ENCODE data around the gene CREBBP.

The CREBBP gene

GRCh38 chr16:3744018-3744417, 136.5 kb downstream of the CREBBP start:
- no peak overlapping the region for H3K27ac ChIP-seq
- peaks cover 54% of the 10 kb centered on the region for H3K36me3 ChIP-seq (replicated peaks)
- DNase-seq: no peak
- no peaks in the 10 kb centered on the region for H3K27me3 ChIP-seq (replicated peaks)
- in situ Hi-C loops (cut with HindIII; ENCODE audit: low pct_ligation_motif_present, low sequenced_read_pairs): loop anchor here (10.0 kb wide), 1 partner anchor 131 kb away; no protein-coding TSS in a partner anchor
- no peak overlapping the region for H3K4me3 ChIP-seq (ENCODE audit: low read depth, low read length)
- TF ChIP-seq CTCF (IDR thresholded peaks at IDR 0.05; ENCODE audit: low read depth, low read length, missing control alignments): no peak

DNA sequence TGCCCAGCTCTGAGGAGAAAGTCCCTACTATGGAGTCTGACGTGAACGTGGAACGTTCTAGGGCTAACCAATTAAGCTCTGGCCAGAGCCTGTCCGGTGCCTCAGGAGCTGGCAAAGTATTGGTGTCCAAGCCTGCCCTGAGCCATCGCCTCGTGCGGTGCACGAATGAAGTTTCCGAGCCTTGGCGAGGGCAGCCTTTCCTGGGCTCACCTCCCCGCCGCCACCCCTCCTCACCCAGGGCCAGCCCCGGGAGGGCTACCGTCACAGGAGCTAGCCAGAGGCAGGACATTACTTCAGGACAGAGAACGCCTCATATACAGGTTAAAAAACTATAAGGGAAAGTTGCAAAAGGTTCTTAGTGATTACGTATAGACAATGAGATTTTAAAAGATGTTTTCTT, 139.6 kb downstream of the CREBBP start:
- no peak overlapping the region for H3K4me3 ChIP-seq (ENCODE audit: low read depth, low read length)
- H3K36me3 ChIP-seq (replicated peaks): peaks cover 48% of the 10 kb centered on the region
- no peak for TF ChIP-seq CTCF (IDR thresholded peaks at IDR 0.05; ENCODE audit: low read depth, low read length, missing control alignments)
- in situ Hi-C loops (cut with HindIII; ENCODE audit: low pct_ligation_motif_present, low sequenced_read_pairs): loop anchor here (10.0 kb wide), 1 partner anchor 134 kb away; no protein-coding TSS in a partner anchor
- no peak overlapping the region for H3K27ac ChIP-seq
- no peak for DNase-seq
- no peaks in the 10 kb centered on the region for H3K27me3 ChIP-seq (replicated peaks)

DNA sequence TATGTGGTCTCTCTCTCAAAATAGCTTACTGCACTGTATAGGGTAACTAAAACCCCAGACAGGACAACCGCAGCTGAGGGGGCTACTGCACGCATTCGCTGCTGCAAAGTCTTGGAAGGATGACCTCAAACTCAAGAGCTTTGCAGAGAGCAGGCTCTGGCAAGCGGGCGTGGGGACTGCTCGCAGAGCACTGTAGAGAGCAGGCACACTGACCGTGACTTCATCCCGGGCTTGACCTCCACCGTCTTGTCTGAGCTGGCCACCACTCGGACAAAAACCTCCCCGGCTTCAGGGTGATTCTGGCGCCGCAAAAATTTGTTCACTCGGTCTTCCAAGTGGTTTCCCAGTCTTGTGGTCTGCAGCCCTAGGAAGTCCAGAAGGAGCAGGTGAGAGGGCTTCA, 140.3 kb downstream of the CREBBP start:
- Histone ChIP-seq H3K36me3 (replicated peaks) (peaks cover 52% of the 10 kb centered on the region), H3K27ac (no peak overlapping the region), H3K27me3 (replicated peaks) (no peaks in the 10 kb centered on the region), H3K4me3 (ENCODE audit: low read depth, low read length) (no peak overlapping the region)
- DNase-seq: no peak
- no peak for TF ChIP-seq CTCF (IDR thresholded peaks at IDR 0.05; ENCODE audit: low read depth, low read length, missing control alignments)
- in situ Hi-C loops (cut with HindIII; ENCODE audit: low pct_ligation_motif_present, low sequenced_read_pairs): loop anchor here (10.0 kb wide), 1 partner anchor 135 kb away; no protein-coding TSS in a partner anchor

GRCh38 chr16:3739636-3740035, 140.9 kb downstream of the CREBBP start:
- TF ChIP-seq CTCF (IDR thresholded peaks at IDR 0.05; ENCODE audit: low read depth, low read length, missing control alignments): no peak
- no peak overlapping the region for H3K27ac ChIP-seq
- peaks cover 48% of the 10 kb centered on the region for H3K36me3 ChIP-seq (replicated peaks)
- H3K4me3 ChIP-seq (ENCODE audit: low read depth, low read length): no peak overlapping the region
- no peak for DNase-seq
- in situ Hi-C loops (cut with HindIII; ENCODE audit: low pct_ligation_motif_present, low sequenced_read_pairs): loop anchor here (10.0 kb wide), 1 partner anchor 135 kb away; no protein-coding TSS in a partner anchor
- no peaks in the 10 kb centered on the region for H3K27me3 ChIP-seq (replicated peaks)

GRCh38 chr16:3738541-3738940, 142.0 kb downstream of the CREBBP start:
- no peak overlapping the region for H3K27ac ChIP-seq
- no peak for TF ChIP-seq CTCF (IDR thresholded peaks at IDR 0.05; ENCODE audit: low read depth, low read length, missing control alignments)
- H3K4me3 ChIP-seq (ENCODE audit: low read depth, low read length): no peak overlapping the region
- H3K27me3 ChIP-seq (replicated peaks): no peaks in the 10 kb centered on the region
- no peak for DNase-seq
- in situ Hi-C loops (cut with HindIII; ENCODE audit: low pct_ligation_motif_present, low sequenced_read_pairs): no loop called here
- peaks cover 45% of the 10 kb centered on the region for H3K36me3 ChIP-seq (replicated peaks)

GRCh38 chr16:3738128-3738527, 142.4 kb downstream of the CREBBP start:
- no peak overlapping the region for H3K4me3 ChIP-seq (ENCODE audit: low read depth, low read length)
- H3K27ac ChIP-seq: no peak overlapping the region
- TF ChIP-seq CTCF (IDR thresholded peaks at IDR 0.05; ENCODE audit: low read depth, low read length, missing control alignments): no peak
- peaks cover 42% of the 10 kb centered on the region for H3K36me3 ChIP-seq (replicated peaks)
- no peak for DNase-seq
- in situ Hi-C loops (cut with HindIII; ENCODE audit: low pct_ligation_motif_present, low sequenced_read_pairs): no loop called here
- no peaks in the 10 kb centered on the region for H3K27me3 ChIP-seq (replicated peaks)
